SK-N-SH (cell line): ENCODE results near the gene OSBPL9. TPM values are rescaled to one million over a fixed set of nuclear protein-coding genes. Genes with fewer than 3 reads are reported as not detected.

ENCODE experiments used
- CTCF ChIA-PET: fragments of 300-600, 350-600 bp; formaldehyde crosslinking; extraction: SDS; loops from one replicate; lab custom pipeline; 2021; lab: Yijun Ruan, JAX
- POLR2A ChIA-PET: fragments of 350-600 bp; sonication (Branson Sonifier 250); formaldehyde crosslinking; extraction: SDS; loops from one replicate; lab custom pipeline; 2020; ENCODE audit warnings: antibody characterized with exemption, inconsistent platforms; lab: Yijun Ruan, JAX
- DNase-seq: peaks from one replicate; pipeline ENCODE4 v3.0.0; 2012
- H2AFZ ChIP-seq: fragments of 200-600 bp; sonication (generic); 2 replicates; pipeline ENCODE4 v1.8.1; 2016; ENCODE audit warnings: antibody characterized with exemption, mild to moderate bottlenecking, low read depth
- H3F3A ChIP-seq: fragments of 200-600 bp; sonication (generic); replicated peaks from 2 replicates; pipeline ENCODE3; 2016; ENCODE audit warnings: antibody characterized with exemption, mild to moderate bottlenecking; ENCODE audit not compliant: insufficient read depth
- H3K27ac ChIP-seq, 2 experiments: fragments of 200-500 bp in 1 of 2; fragments of 200-600 bp in 1 of 2; sonication (Bioruptor generic) in 1 of 2; sonication (generic), shearing (Covaris generic) in 1 of 2; 2 replicates each; pipeline versions ENCODE4 v1.5.1 to v1.6.1; 2014 to 2016; ENCODE audit warnings: low read depth in 2 of 2, inconsistent platforms in 1 of 2, low read length in 1 of 2, mild to moderate bottlenecking in 1 of 2, mixed read lengths in 1 of 2
- H3K27me3 ChIP-seq: fragments of 200-600 bp; sonication (generic), shearing (Covaris generic); 2 replicates; pipeline ENCODE4 v1.6.1; 2016; ENCODE audit warnings: mixed run types; ENCODE audit not compliant: insufficient read depth
- H3K36me3 ChIP-seq, 2 experiments: fragments of 200-500 bp in 1 of 2; fragments of 200-600 bp in 1 of 2; sonication (Bioruptor generic) in 1 of 2; sonication (generic) in 1 of 2; replicated peaks in 1 of 2; 2 replicates each; pipeline versions ENCODE3 to v1.5.1; 2014 to 2016; ENCODE audit warnings: low read length in 1 of 2, mild to moderate bottlenecking in 1 of 2; ENCODE audit not compliant: insufficient read depth in 2 of 2, control insufficient read depth in 1 of 2
- H3K4me1 ChIP-seq, 2 experiments: fragments of 200-500 bp in 1 of 2; fragments of 200-600 bp in 1 of 2; sonication (Bioruptor generic) in 1 of 2; sonication (generic), shearing (Covaris generic) in 1 of 2; 2 replicates each; pipeline versions ENCODE4 v1.5.1 to v1.6.1; 2014 to 2016; ENCODE audit warnings: low read depth in 1 of 2, low read length in 1 of 2, mixed run types in 1 of 2; ENCODE audit not compliant: insufficient read depth in 2 of 2, control insufficient read depth in 1 of 2
- H3K4me2 ChIP-seq: fragments of 200-600 bp; sonication (generic), shearing (Covaris generic); 2 replicates; pipeline ENCODE4 v1.6.1; 2017; ENCODE audit warnings: mixed run types
- H3K4me3 ChIP-seq, 2 experiments: fragments of 200-500 bp in 1 of 2; fragments of 200-600 bp in 1 of 2; sonication (Bioruptor generic) in 1 of 2; sonication (generic), shearing (Covaris generic) in 1 of 2; 2 replicates each; pipeline versions ENCODE4 v1.5.1 to v1.8.1; 2014 to 2016; ENCODE audit warnings: low read depth in 2 of 2, inconsistent platforms in 1 of 2, low read length in 1 of 2, mild to moderate bottlenecking in 1 of 2, mixed read lengths in 1 of 2, moderate library complexity in 1 of 2
- H3K79me2 ChIP-seq: fragments of 200-600 bp; sonication (generic); 2 replicates; pipeline ENCODE4 v1.8.1; 2017; ENCODE audit warnings: mild to moderate bottlenecking; ENCODE audit not compliant: insufficient read depth
- H3K9ac ChIP-seq: fragments of 200-600 bp; sonication (generic); 2 replicates; pipeline ENCODE4 v1.6.1; 2017; ENCODE audit warnings: mixed run types
- H3K9me2 ChIP-seq: fragments of 200-600 bp; sonication (generic); 2 replicates; pipeline ENCODE4 v1.6.1; 2017; ENCODE audit warnings: mixed run types
- H3K9me3 ChIP-seq: fragments of 200-600 bp; sonication (generic); 2 replicates; pipeline ENCODE4 v1.6.1; 2017; ENCODE audit warnings: mixed run types, mild to moderate bottlenecking, moderate library complexity
- H4K20me1 ChIP-seq: fragments of 200-600 bp; sonication (generic); 2 replicates; pipeline ENCODE4 v1.6.1; 2017; ENCODE audit warnings: mild to moderate bottlenecking, mixed run types; ENCODE audit not compliant: insufficient read depth
- CTCF ChIP-seq: fragments of 200-600 bp; sonication (generic); IDR thresholded peaks from 2 replicates; pipeline ENCODE4 v1.6.1; 2017; ENCODE audit warnings: antibody characterized with exemption, mild to moderate bottlenecking, moderate library complexity
- EZH2phosphoT487 ChIP-seq: fragments of 200-600 bp; sonication (generic); IDR thresholded peaks from 2 replicates; pipeline ENCODE4 v1.6.1; 2017; ENCODE audit warnings: low read depth, mixed run types, mild to moderate bottlenecking, antibody characterized with exemption, moderate library complexity, borderline replicate concordance
- FOXJ3 ChIP-seq: sonication (generic); formaldehyde crosslinking; IDR thresholded peaks from 2 replicates; pipeline ENCODE4 v1.5.1; 2020; ENCODE audit warnings: mild to moderate bottlenecking, missing genetic modification reagents
- FOXM1 ChIP-seq: IDR thresholded peaks from 2 replicates; pipeline ENCODE4 v1.4.0; 2012; ENCODE audit warnings: low read depth, mild to moderate bottlenecking
- GATA2 ChIP-seq: sonication (generic); formaldehyde crosslinking; IDR thresholded peaks from 2 replicates; pipeline ENCODE4 v1.5.0; 2020; ENCODE audit warnings: mild to moderate bottlenecking, missing genetic modification reagents
- MAX ChIP-seq: IDR thresholded peaks from 2 replicates; pipeline ENCODE4 v1.4.0; 2012; ENCODE audit warnings: low read depth
- MEF2A ChIP-seq: IDR thresholded peaks from 2 replicates; pipeline ENCODE4 v1.4.0; 2012; ENCODE audit warnings: low read depth, borderline replicate concordance
- MXI1 ChIP-seq: IDR thresholded peaks from 2 replicates; pipeline ENCODE4 v1.6.1; 2012; ENCODE audit warnings: mild to moderate bottlenecking, low read depth, low read length, improper control_type of control experiment
- NFIC ChIP-seq: IDR thresholded peaks from 2 replicates; pipeline ENCODE4 v1.4.0; 2012; ENCODE audit warnings: borderline replicate concordance
- NRF1 ChIP-seq: IDR thresholded peaks from 2 replicates; pipeline ENCODE4 v1.6.1; 2012; ENCODE audit warnings: low read depth, mild to moderate bottlenecking, low read length
- PBX3 ChIP-seq: IDR thresholded peaks from 2 replicates; pipeline ENCODE4; 2012
- POLR2AphosphoS5 ChIP-seq: IDR thresholded peaks from 2 replicates; pipeline ENCODE4 v1.6.1; 2012; ENCODE audit warnings: low read depth, low read length
- RAD21 ChIP-seq: IDR thresholded peaks from 2 replicates; pipeline ENCODE4 v1.6.1; 2012; ENCODE audit warnings: mild to moderate bottlenecking, low read length
- RFX5 ChIP-seq: IDR thresholded peaks from 2 replicates; pipeline ENCODE4 v1.6.1; 2012; ENCODE audit warnings: mild to moderate bottlenecking, improper control_type of control experiment, low read length
- SMC3 ChIP-seq: IDR thresholded peaks from 2 replicates; pipeline ENCODE4 v1.6.1; 2012; ENCODE audit warnings: low read depth, low read length, improper control_type of control experiment
- TCF12 ChIP-seq: IDR thresholded peaks from 2 replicates; pipeline ENCODE4 v1.4.0; 2012
- USF1 ChIP-seq: IDR thresholded peaks from 2 replicates; pipeline ENCODE4 v1.4.0; 2012; ENCODE audit warnings: low read depth, borderline replicate concordance
- YY1 ChIP-seq: IDR thresholded peaks from 2 replicates; pipeline ENCODE4 v1.4.0; 2012; ENCODE audit warnings: low read depth, mild to moderate bottlenecking
- WGBS: methylation state at CpG from one replicate; pipeline ENCODE4 v1.1.6; 2017; ENCODE audit warnings: low lambda C conversion rate; 5-methylcytosine and 5-hydroxymethylcytosine counted together
- polyA plus RNA-seq, 3 experiments: library from polyadenylated mRNA; depleted of rRNA; stranded (reverse); fragments of >200 nt; gene quantifications; 2 replicates each; pipeline ENCODE4 v1.2.3, GENCODE V29; 2012
- TF ChIP-seq, protein P1 (sequence below): IDR thresholded peaks from 2 replicates; pipeline ENCODE4 v1.6.1; 2012; ENCODE audit warnings: mild to moderate bottlenecking, low read depth, low read length, moderate library complexity

The OSBPL9 gene
- polyA plus RNA-seq, 1 of the 3 experiments (the other 2 are of a cell fraction): 43.9 TPM

- Histone ChIP-seq H3K27ac (no peak overlapping the region; a peak in 1 of 4 replicates), H3K36me3 (peaks cover 79 to 100% of the 10 kb centered on the region in 2 experiments), H3K4me2 (no peak overlapping the region), H3K4me3 (no peak overlapping the region), H2AFZ (no peak overlapping the region), H4K20me1 (no peaks in the 10 kb centered on the region), H3K27me3 (no peaks in the 10 kb centered on the region), H3F3A (peaks cover 35% of the 10 kb centered on the region), H3K9ac (no peak overlapping the region), H3K9me3 (no peaks in the 10 kb centered on the region), H3K79me2 (no peaks in the 10 kb centered on the region), H3K9me2 (no peaks in the 10 kb centered on the region)
- 100% methylated on average over 5 of the region's 6 CpGs for WGBS
- POLR2A ChIA-PET: interaction anchor here (0.7 kb wide), 1 partner anchor 13 kb away, joined by 3 read pairs; no protein-coding TSS in a partner anchor
- TF ChIP-seq CTCF (no peak), EZH2phosphoT487 (no peak), FOXJ3 (CRISPR knock-in tag) (no peak), MEF2A (no peak), YY1 (no peak), GATA2 (CRISPR knock-in tag) (no peak), TCF12 (no peak), NFIC (no peak), POLR2AphosphoS5 (no peak), RAD21 (no peak), RFX5 (no peak), MXI1 (no peak), FOXM1 (no peak), NRF1 (no peak), MAX (no peak), SMC3 (no peak), PBX3 (no peak), USF1 (no peak)
- TF ChIP-seq, protein P1, sequence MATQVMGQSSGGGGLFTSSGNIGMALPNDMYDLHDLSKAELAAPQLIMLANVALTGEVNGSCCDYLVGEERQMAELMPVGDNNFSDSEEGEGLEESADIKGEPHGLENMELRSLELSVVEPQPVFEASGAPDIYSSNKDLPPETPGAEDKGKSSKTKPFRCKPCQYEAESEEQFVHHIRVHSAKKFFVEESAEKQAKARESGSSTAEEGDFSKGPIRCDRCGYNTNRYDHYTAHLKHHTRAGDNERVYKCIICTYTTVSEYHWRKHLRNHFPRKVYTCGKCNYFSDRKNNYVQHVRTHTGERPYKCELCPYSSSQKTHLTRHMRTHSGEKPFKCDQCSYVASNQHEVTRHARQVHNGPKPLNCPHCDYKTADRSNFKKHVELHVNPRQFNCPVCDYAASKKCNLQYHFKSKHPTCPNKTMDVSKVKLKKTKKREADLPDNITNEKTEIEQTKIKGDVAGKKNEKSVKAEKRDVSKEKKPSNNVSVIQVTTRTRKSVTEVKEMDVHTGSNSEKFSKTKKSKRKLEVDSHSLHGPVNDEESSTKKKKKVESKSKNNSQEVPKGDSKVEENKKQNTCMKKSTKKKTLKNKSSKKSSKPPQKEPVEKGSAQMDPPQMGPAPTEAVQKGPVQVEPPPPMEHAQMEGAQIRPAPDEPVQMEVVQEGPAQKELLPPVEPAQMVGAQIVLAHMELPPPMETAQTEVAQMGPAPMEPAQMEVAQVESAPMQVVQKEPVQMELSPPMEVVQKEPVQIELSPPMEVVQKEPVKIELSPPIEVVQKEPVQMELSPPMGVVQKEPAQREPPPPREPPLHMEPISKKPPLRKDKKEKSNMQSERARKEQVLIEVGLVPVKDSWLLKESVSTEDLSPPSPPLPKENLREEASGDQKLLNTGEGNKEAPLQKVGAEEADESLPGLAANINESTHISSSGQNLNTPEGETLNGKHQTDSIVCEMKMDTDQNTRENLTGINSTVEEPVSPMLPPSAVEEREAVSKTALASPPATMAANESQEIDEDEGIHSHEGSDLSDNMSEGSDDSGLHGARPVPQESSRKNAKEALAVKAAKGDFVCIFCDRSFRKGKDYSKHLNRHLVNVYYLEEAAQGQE: no peak
- TF ChIP-seq, all 33 proteins: peak for 0
- CTCF ChIA-PET: interaction anchor here (1.1 kb wide), 1 partner anchor 10 kb away, joined by 3 read pairs; no protein-coding TSS in a partner anchor
- H3K4me1 ChIP-seq: no peaks in the 10 kb centered on the region
- no peak for DNase-seq
Measured at GRCh38 chr1:51790385-51790784, 173.5 kb downstream of the OSBPL9 start.
